Endometrial microvascular endothelial cells (primary cell): ENCODE results near the gene TMEM178B. TPM values are rescaled to one million over a fixed set of nuclear protein-coding genes. Genes with fewer than 3 reads are reported as not detected.

Experiments used
- in situ Hi-C: cut with HindIII; loops from 2 replicates; pipeline ENCODE4 v1.10.0; 2017; ENCODE audit warnings: low sequenced_read_pairs, low pct_unique_long_range_greater_than_20kb; ENCODE audit errors: inconsistent ontology term
- total RNA-seq: library from RNA; depleted of rRNA; stranded (reverse); fragments of >200 nt; gene quantifications from one replicate; pipeline ENCODE4 v1.2.3, GENCODE V29; 2015; ENCODE audit errors: inconsistent ontology term

TMEM178B gene
- total RNA-seq, 1 donor from 2014 or later: 0.28 TPM

DNA sequence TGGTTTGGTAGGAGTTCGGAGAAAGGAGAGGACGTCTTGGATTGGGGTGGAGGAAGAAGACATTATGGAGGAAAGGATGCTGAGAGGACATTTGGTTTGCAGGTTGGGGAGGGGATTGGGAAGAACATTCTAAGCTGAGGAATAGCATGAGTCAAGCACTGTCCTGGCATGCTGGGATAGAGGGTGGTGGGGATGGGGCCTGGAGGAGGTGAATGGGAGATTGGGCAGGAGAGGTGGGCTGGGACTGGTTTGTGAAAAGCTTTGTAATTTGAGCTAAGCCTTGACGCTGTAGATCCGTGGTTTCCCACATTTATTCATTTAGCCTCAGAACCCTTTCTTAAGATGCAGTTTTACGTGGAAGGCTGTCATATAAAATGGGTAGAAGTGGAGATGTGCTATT is 52.2 kb downstream of the TMEM178B start:
- in situ Hi-C loops: no loop called here

- in situ Hi-C loops: no loop called here
Observed at GRCh38 chr7:141128506-141128905, 54.6 kb downstream of the TMEM178B start.

GRCh38 chr7:141128931-141129330 is 55.1 kb downstream of the TMEM178B start:
- in situ Hi-C loops: no loop called here

- in situ Hi-C loops: no loop called here
Observed at GRCh38 chr7:141132671-141133070, 58.8 kb downstream of the TMEM178B start.

- in situ Hi-C loops: no loop called here
Observed at GRCh38 chr7:141133646-141134045, 59.8 kb downstream of the TMEM178B start.

DNA sequence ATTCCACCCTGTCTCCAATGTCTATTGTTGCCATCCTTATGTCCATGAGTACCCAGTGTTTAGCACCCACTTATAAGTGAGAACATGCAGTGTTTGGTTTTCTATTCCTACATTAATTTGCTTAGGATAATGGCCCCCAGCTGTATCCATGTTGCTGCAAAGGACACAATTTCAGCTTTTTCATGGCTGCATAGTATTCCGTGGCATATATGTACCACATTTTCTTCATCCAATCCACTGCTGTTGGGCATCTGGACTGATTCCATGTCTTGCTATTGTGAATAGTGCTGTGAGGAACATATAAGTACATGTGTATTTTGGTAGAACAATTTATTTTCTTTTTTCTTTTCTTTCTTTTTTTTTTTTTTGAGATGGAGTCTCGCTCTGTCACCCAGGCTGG is 68.2 kb downstream of the TMEM178B start:
- in situ Hi-C loops: no loop called here

- in situ Hi-C loops: no loop called here
Observed at GRCh38 chr7:141144921-141145629, 71.2 kb downstream of the TMEM178B start.

- in situ Hi-C loops: no loop called here
Observed at GRCh38 chr7:141145630-141145982, 71.7 kb downstream of the TMEM178B start.

DNA sequence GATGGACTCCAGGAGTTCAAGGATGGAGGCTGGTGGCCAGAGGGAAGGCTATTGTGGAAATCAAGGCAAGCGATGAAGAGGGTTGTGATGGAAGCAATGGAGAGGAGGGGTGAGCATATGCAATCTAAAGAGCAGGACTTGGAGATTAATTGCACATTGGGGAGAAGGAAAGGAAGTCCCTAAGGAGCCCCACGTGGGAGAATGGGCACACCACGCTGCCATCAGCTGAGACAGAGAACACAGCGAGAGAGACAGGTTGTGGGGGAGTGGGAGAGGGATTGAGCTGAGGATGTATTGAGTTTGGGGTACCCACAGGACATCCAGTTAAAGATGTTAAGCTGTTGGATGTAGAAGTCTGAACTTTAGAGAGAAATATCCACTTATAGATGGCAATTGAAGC is 73.6 kb downstream of the TMEM178B start:
- in situ Hi-C loops: no loop called here

GRCh38 chr7:141150465-141150864 is 76.6 kb downstream of the TMEM178B start:
- in situ Hi-C loops: no loop called here

- in situ Hi-C loops: no loop called here
Observed at GRCh38 chr7:141151746-141152145, 77.9 kb downstream of the TMEM178B start.

GRCh38 chr7:141153231-141153630 is 79.4 kb downstream of the TMEM178B start:
- in situ Hi-C loops: no loop called here

DNA sequence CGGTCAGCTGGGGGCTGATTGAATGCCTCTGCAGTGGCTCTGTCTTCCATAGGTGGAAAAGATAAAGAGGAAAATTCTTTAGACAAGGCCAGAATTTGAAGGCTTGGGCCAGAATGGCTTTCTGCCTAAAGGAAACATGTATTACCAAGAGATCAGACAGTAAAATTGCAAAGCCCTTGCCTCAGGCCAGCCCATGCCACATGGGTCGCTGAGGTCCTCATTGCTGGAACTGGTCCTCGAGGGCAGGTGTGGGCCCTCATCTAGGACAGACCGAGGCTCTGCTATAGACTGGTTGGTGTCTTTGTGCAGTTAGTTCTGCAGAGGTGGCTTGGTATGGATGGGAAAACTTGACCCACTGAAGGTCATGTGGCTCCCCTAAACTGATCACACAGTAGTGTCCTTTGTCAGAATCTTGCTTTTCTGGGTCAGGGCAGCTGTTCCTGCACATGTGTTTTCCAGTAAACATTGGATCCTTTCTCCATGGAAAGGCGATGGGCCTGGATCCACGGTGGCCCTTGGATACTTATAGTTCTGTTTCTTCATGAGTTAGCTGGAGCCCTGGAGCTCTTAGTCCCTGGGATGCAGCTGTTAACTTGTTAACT is 80.4 kb downstream of the TMEM178B start:
- in situ Hi-C loops: no loop called here

DNA sequence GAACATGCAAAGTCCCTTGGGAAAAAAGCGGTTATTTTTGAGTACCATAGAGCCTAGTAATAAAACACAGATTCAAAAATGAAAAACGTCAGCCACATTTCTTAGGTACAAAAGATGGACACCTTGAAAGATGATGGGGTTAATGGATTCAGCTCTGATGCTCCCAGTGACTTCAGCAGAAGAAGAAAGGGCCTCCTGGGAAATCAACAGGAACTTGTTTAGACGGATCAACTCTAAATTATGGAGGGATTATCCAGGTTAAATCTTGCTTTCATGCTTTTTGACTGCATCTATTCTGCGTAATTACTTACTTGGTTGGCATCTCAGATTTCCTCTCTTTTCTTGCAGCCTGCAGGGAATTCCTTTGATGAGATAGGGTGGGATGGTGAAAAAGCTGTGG is 82.5 kb downstream of the TMEM178B start:
- in situ Hi-C loops: no loop called here

- in situ Hi-C loops: no loop called here
Observed at GRCh38 chr7:141157138-141157765, 83.4 kb downstream of the TMEM178B start.

DNA sequence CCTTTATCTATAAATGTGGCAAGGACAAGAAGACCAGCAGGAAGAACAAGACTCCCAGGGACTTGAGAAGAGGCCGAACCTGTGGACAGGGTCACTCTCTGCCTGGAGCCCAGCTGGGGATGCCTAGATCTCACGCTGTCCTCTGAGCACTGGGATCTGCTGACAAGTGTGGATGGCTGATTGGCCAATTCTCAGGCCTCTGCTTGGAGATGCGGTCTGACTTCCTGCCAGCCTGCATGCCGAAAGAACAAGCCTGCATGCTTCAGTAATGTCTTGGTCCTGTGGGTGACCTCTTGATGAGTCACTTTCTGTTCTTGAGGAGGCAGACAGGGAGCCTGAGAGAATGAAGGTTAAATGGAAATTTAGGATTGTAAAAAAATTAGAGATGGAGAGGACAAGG is 84.7 kb downstream of the TMEM178B start:
- in situ Hi-C loops: no loop called here

DNA sequence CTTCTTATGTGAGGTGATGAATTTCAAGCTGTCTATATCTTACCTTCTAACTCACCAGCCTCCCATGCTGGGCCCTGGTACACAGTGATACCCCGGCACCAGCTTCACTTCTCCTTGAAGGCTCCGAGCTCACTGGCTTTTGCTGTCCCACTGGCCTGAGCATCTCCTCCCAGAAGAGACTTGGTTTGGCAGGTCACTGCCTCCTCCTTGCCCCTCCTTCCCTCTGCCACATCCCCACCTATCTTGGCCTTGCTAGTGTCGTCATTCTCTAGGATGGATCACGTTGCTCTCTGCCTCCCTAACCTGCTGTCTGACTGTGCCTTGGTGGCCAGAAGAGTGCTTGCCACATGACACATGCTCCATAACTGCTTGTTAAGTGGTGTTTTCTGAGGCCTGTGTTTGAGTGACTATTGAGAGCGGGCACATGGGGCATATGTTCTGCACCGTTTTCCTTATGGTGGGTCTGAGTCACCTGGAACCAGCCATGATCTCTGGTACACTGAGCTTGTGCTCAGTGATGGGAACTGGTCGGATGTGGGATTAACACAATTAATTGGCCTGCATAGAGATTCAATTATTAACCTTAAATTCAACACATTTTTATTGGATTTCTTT is 86.5 kb downstream of the TMEM178B start:
- in situ Hi-C loops: no loop called here

DNA sequence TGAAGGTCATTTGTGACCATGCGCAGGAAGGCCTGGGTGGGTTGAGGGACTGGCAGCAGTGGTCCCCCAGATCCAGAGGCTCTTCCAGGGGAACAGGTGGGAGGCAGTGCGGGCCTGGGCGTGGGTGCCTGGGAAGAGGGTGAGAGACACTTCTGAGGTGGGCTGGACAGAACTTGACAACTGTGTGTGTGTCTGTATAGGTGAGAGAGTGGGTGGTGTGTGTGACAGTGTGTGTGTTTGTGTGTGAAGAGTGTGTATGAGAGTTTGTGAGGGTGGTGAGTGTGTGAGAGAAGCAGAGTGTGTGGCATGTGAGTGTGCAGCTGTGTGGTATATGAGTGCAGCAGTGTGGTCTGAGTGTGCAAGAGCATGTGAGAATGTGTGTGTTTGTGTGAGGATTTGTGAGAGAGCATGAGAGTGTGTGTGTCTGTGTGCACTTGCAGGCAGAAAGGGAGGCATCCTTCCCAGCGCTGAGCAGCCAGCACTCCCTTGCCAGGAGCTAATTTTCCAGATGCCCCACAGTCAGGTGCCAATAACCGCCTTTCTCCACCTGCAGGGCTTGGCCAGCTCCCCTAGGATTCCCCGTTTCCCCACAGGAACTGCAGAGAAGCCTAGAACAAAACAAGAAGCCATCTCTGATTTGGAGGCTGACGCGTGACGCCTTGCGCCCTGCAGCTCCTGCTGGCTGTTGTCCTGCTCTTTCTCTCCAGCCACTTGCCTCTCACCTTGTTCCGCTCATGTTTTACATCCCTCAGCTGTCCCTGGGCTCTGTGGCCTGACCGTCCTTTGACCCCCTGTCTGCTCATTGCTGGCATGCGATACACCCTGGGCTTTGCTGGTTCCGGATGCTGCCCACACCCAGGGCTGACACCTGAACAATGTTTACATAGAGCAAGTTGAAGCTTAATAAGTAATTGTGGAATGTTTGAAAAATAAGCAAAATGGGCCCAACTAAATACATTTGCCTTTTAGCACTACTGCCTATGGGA is 88.0 kb downstream of the TMEM178B start:
- in situ Hi-C loops: no loop called here

DNA sequence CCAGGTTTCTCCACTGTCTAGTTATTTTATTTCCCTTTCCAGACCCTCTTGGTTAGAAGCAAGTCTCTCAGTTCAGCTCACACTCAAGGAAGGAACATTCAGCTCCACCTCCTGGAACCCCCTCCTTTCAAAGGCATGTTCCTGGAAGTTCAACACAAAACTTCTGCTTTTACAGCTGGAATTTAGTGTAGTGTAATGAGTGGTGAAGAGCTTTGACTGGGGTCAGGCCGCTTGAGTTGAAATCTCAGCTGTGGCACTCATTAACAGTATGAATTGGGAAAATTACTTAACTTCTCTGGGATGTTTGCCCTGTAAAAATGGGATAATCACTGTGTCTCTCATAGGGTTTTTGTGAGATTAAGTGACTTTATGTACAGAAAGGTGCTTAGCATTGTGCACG is 91.7 kb downstream of the TMEM178B start:
- in situ Hi-C loops: no loop called here
